Activated naive CD8-positive, alpha-beta T cell treated with anti-CD3 and anti-CD28 coated beads, Interleukin-2, amount 50 U/mL, for 24 hours (primary cell): Measurements from ENCODE around the gene TMEM213.
A peak's percentile ranks its signal among the peaks of the same experiment; 100 is the strongest.
"Not testable (repeated sequence)": the region's sequence is repeated elsewhere in the genome, so short reads cannot be mapped to it uniquely, and the experiment has no call there.

Experiments used
- ATAC-seq: fragments of 150-1000 bp; cut with Tn5 transposase; one replicate; pipeline ENCODE4 v1.10.0; 2021
- DNase-seq: peaks from one replicate; pipeline ENCODE4 v3.0.0; 2021
- H3K27ac Mint-ChIP-seq: one replicate; pipeline ENCODE4 v1.8.0; 2021; ENCODE audit warnings: mild to moderate bottlenecking, mixed read lengths
- H3K27me3 Mint-ChIP-seq: one replicate; pipeline ENCODE4 v1.8.0; 2021; ENCODE audit warnings: mixed read lengths
- H3K36me3 Mint-ChIP-seq: one replicate; pipeline ENCODE4 v1.8.0; 2021; ENCODE audit warnings: low read depth, mixed read lengths
- H3K4me1 Mint-ChIP-seq: one replicate; pipeline ENCODE4 v1.8.0; 2021; ENCODE audit warnings: mixed read lengths
- H3K4me3 Mint-ChIP-seq: one replicate; pipeline ENCODE4 v1.8.0; 2021; ENCODE audit warnings: mild to moderate bottlenecking, moderate library complexity, mixed read lengths
- H3K9me3 Mint-ChIP-seq: one replicate; pipeline ENCODE4 v1.8.0; 2021; ENCODE audit warnings: mixed read lengths

Gene TMEM213

DNA sequence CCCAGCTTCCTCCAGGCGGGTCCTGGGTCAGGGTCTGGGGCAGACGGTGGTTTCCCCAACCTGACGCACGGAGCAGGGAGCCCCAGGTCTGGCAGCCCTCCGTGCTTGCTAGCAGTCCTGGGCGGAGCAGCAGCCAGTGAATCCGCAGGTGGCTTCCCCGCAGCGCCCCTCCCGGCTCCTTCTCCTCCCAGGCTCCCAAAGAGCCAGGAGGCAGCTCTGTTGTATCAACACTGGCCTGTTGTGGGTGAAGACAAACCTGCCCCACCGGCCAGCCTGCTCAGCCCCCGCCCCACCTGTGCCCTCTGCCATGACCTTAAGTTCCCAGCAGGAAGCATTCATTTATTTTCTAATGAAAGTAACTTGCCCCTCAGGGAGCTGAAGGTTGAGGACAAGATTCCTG lies 24.0 kb upstream of the TMEM213 start:
- no peaks in the 10 kb centered on the region for H3K9me3 Mint-ChIP-seq
- peaks cover 2% of the 10 kb centered on the region for H3K4me1 Mint-ChIP-seq
- ATAC-seq (no peak), DNase-seq (no peak)
- no peak overlapping the region for H3K27ac Mint-ChIP-seq
- H3K36me3 Mint-ChIP-seq = no peaks in the 10 kb centered on the region
- H3K4me3 Mint-ChIP-seq = no peak overlapping the region
- no peaks in the 10 kb centered on the region for H3K27me3 Mint-ChIP-seq

DNA sequence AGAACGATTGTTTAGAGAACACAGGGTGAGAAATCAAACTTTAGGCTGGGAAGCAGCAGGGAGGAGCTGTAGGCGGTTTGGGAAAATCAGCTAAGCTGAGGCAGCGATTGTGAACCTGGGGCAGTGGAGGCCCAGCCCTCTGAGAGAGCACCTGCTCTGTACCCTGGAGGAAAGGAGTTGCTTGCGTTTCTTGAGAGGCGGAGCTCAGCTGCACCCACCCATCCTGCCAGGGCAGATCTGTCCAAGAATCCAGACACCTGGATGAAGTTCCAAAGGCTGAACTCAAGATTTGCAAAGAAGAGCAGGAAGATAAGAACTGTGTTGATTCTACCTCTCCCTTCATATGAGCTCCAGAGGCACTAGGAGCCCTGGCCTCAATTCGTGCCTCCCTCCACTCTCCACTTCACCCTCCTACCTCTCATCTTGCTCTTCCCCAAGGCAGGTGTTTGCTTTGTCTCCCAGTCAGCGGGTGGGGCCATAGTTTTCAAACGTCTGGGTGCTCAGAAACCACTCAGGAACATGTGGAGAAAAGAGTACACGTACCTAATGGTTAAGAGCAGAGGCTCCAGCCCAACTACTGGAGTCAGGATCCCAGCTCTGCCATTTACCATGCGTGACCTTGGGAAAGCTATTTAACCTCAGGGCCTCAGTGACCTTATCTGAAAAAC lies 21.5 kb upstream of the TMEM213 start:
- ATAC-seq (no peak), DNase-seq (no peak)
- peaks cover 3% of the 10 kb centered on the region for H3K9me3 Mint-ChIP-seq
- H3K27ac Mint-ChIP-seq = no peak overlapping the region
- H3K27me3 Mint-ChIP-seq = no peaks in the 10 kb centered on the region
- H3K36me3 Mint-ChIP-seq = no peaks in the 10 kb centered on the region
- H3K4me1 Mint-ChIP-seq = no peaks in the 10 kb centered on the region
- H3K4me3 Mint-ChIP-seq = no peak overlapping the region

DNA sequence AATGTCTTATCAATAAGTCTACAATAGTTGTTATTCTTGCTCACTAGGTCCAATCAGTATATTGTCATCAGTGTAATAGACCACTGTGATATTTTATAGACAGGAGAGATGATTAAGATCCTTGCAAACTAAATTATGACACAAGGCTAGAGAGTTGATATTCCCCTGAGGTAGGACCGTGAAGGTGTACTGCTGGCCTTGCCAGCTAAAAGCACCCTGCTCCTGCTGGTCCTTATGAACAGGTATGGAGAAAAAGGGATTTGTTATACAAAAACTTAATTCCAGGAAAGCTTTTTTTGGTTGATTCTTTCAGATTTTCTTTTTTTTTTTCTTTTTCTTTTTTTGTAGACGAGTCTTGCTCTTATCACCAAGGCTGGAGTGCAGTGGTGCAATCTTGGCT lies 16.8 kb upstream of the TMEM213 start:
- no peaks in the 10 kb centered on the region for H3K4me1 Mint-ChIP-seq
- H3K9me3 Mint-ChIP-seq = peaks cover 7% of the 10 kb centered on the region
- DNase-seq = no peak
- no peaks in the 10 kb centered on the region for H3K27me3 Mint-ChIP-seq
- H3K4me3 Mint-ChIP-seq = no peak overlapping the region
- no peak for ATAC-seq
- H3K36me3 Mint-ChIP-seq = no peaks in the 10 kb centered on the region
- H3K27ac Mint-ChIP-seq = no peak overlapping the region

DNA sequence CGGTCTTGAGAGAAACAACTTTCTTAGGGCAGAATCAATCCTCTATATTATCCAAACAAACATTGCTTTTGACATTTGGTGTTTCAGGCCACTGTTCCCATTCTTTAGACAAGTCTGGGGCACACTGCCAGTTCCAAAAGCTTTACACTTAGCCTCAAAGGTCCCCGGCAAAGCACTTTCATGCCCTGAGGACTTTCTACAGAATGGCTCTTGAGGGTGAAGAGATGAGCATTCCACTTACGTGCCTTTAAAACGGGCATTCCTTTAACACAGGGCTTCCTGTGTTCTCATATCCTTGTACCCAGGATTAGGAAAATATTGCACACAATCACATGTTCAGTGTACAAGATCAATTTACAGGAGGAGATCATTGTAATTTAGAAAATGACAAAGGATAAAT lies 13.1 kb upstream of the TMEM213 start:
- no peaks in the 10 kb centered on the region for H3K36me3 Mint-ChIP-seq
- H3K27me3 Mint-ChIP-seq = no peaks in the 10 kb centered on the region
- no peak for ATAC-seq
- no peak overlapping the region for H3K27ac Mint-ChIP-seq
- peaks cover 12% of the 10 kb centered on the region for H3K9me3 Mint-ChIP-seq
- H3K4me1 Mint-ChIP-seq = no peaks in the 10 kb centered on the region
- no peak overlapping the region for H3K4me3 Mint-ChIP-seq
- DNase-seq = no peak

DNA sequence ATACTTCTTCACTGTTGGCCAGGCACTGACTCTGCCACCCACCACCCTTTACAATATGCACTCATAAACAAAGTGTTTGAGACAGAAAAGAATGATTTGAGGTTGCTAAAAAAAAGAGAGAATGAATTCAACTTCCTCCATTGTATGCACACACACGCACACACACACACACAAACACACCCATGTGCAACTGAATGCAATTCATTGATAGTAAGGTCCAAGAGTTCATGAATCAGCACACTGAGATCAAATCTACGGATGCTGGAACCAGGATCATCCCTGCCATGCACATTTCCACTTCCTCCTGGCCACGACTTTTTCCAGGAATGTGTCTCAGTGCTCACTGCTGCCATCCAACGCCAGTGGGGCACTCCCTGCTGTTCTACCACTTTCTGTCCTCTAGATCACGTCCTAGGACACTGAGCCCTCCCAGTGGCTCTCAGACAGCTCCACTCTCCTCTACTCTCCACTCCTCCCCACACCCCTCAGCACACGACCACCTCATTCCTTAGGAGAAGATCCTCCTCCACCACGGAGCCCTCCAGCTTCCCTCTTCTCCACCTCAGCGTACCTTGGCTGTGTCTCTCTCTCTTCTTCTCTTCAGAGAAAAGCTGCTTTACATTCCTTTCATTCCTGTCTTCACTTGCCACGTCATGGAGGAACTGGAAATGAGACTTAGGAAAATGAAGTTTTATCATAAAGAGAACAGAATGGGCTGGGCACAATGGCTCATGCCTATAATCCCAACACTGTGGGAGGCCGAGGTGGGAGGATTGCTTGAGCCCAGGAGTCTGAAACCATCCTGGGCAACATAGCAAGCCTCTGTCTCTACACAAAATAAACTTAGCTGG lies 12.0 kb upstream of the TMEM213 start:
- no peak for DNase-seq
- H3K4me1 Mint-ChIP-seq = no peaks in the 10 kb centered on the region
- H3K27ac Mint-ChIP-seq = no peak overlapping the region
- no peak overlapping the region for H3K4me3 Mint-ChIP-seq
- peaks cover 11% of the 10 kb centered on the region for H3K9me3 Mint-ChIP-seq
- H3K36me3 Mint-ChIP-seq = no peaks in the 10 kb centered on the region
- no peaks in the 10 kb centered on the region for H3K27me3 Mint-ChIP-seq
- no peak for ATAC-seq

DNA sequence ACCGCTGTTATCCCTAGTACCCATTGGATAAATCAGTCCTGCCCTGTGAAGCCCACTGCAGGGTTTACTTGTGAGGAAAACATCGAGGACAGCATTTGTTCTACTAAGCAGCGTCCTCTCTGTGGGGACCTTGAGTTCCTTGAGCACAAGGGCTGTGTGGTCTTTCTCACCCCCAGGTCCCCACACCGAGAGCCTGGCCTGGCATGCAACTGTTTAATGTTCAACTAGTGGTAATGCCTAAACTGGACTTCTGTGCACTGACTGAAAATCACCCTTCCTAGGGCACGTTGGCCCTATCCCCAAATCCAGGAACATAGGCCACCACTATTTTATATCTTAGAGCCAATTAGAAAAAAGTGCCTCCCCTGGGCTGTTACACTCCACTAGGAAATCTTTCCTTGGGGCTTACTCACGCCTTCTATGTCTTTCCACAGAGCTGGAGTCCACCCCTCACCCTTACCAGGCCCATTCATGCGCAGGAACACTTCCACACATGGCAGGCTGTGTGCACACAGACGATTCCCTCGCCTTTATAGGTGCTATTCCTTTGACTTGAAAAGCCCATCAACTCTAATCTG lies 1.7 kb upstream of the TMEM213 start:
- no peaks in the 10 kb centered on the region for H3K9me3 Mint-ChIP-seq
- H3K27ac Mint-ChIP-seq = no peak overlapping the region
- ATAC-seq = no peak
- H3K4me1 Mint-ChIP-seq = no peaks in the 10 kb centered on the region
- no peak overlapping the region for H3K4me3 Mint-ChIP-seq
- H3K36me3 Mint-ChIP-seq = no peaks in the 10 kb centered on the region
- peaks cover 4% of the 10 kb centered on the region for H3K27me3 Mint-ChIP-seq
- DNase-seq = no peak

DNA sequence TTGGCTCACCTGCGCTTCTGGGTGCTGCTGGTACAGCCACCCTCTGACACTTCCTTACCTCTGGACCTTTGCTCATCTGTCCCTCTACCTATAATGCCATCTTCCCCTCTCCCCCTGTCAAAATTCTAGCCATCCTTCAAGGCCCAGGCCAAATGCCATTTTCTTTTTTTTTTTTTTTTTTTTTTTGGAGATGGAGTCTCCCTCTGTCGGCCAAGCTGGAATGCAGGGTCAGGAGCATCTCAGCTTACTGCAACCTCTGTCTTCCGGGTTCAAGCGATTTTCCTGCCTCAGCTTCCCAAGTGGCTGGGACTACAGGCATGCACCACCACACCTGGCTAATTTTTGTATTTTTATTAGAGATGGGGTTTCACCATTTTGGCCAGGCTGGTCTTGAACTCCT lies 748 bp upstream of the TMEM213 start:
- H3K4me1 Mint-ChIP-seq, H3K27me3 Mint-ChIP-seq, DNase-seq, H3K9me3 Mint-ChIP-seq, H3K27ac Mint-ChIP-seq, H3K4me3 Mint-ChIP-seq, H3K36me3 Mint-ChIP-seq, ATAC-seq: not testable (repeated sequence)

DNA sequence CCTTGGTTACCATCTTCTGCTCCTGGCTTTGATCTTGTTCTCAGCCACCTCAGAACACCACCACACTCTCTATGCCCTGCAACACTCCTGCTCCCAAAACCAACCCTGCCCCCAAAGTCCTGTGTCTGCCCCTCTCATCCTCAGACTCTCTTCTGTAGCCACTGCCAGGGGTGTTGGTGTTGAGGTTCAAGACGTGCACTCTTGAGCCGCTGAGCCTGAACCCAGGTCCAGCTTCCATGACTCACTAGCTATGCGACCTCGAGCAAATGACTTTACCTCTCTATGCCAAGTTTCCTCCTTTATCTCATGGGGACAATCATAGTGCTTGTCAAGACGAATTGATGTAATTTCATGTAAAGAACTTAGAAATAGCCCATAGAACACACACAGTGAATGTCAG lies 1.0 kb downstream of the TMEM213 start:
- Mint-ChIP-seq H3K4me1 (no peaks in the 10 kb centered on the region), H3K27me3 (peaks cover 4% of the 10 kb centered on the region), H3K9me3 (no peaks in the 10 kb centered on the region), H3K27ac (no peak overlapping the region), H3K36me3 (no peaks in the 10 kb centered on the region), H3K4me3 (no peak overlapping the region)
- DNase-seq (no peak), ATAC-seq (no peak)

DNA sequence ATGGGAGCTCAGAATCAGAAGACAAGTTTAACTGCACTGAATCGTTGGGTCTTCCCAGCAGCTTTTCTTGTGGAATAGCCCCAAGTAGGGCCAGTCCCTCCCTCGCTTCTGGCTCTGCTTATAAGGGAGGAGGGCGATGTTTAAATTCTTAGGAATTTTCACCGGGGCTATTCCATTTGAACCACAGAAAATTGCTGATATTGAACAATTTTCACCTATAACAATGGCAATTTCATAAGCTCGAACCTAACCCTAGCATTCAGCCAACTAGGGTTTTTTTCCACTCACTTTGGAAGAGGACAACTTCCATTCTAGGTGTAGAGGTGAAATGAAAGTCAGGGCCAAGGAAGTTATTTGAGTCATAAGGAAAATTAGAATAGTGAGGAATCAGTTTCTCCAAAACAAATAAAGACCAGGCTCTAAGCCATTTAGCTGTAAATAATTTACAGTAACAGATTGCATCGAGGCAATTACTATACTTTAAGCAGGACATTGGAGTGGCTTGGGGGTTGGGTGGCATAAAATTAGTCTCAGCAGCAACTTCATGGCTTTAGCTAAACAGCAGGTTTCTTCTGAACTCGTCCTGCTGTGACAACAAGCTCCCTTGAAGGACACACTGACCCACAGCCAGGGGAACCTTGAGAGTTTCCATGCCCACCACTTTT lies 1.7 kb downstream of the TMEM213 start:
- DNase-seq (no peak), ATAC-seq (no peak)
- Mint-ChIP-seq H3K4me1 (no peaks in the 10 kb centered on the region), H3K36me3 (no peaks in the 10 kb centered on the region), H3K27me3 (peaks cover 4% of the 10 kb centered on the region), H3K9me3 (no peaks in the 10 kb centered on the region), H3K27ac (no peak overlapping the region), H3K4me3 (no peak overlapping the region)

DNA sequence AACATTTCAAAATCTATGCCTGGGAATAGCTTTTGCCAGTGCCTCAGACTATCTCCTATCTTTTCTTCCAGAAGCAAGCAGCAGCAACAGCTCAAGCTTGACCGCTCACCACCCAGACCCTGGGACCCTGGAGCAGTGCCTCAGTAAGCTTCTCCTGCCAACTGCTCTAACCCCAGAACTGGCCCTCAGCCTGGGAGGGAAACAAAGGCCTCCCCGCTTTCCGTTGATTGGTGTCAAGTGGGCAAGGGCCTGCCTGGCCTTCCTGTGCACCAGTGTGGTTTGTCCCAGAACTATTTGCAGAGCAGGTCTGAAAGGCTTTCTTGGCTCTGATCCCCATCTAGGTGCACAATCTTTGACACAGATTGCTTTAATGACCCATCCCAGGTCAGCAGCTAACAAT lies 3.5 kb downstream of the TMEM213 start:
- DNase-seq (no peak), ATAC-seq (no peak)
- Mint-ChIP-seq H3K4me1 (no peaks in the 10 kb centered on the region), H3K27me3 (peaks cover 4% of the 10 kb centered on the region), H3K27ac (no peak overlapping the region), H3K9me3 (no peaks in the 10 kb centered on the region), H3K36me3 (no peaks in the 10 kb centered on the region), H3K4me3 (no peak overlapping the region)

DNA sequence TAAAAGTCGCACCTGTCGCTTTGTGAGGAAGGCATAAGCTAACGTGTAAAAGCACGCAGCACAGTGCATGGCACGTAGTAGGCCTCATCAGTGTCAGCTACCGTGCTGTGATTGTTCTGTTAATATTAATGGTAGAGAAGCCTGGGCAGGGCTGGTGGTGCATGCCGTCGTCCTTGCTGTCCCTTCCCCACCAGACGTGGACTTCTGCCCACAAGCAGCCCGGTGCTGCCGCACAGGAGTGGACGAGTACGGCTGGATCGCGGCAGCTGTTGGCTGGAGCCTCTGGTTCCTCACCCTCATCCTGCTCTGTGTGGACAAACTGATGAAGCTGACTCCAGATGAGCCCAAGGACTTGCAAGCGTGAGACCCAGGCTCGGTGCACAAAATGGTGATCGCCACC lies 4.9 kb downstream of the TMEM213 start:
- ATAC-seq = no peak
- no peaks in the 10 kb centered on the region for H3K9me3 Mint-ChIP-seq
- no peaks in the 10 kb centered on the region for H3K4me1 Mint-ChIP-seq
- DNase-seq = no peak
- no peak overlapping the region for H3K27ac Mint-ChIP-seq
- H3K36me3 Mint-ChIP-seq = no peaks in the 10 kb centered on the region
- peaks cover 2% of the 10 kb centered on the region for H3K27me3 Mint-ChIP-seq
- no peak overlapping the region for H3K4me3 Mint-ChIP-seq

DNA sequence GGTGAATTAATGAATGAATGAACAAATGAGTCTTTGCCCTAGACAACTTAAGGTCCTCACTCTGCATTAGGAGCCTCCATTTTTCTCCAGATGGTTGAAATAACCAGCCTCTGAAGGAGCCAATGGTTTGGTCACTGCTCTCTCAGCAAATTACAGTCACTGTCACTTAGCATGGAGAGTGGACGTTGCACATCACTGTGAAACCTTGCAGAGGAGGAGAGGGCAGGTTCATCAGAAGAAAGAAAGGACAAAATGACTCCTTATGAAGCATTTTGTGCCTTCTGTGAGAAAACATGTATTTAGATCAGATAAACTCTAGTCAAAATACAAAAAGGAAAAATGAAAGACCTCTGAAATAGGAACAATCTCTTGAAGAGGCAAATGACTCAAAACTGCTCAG lies 6.8 kb downstream of the TMEM213 start:
- Mint-ChIP-seq H3K27ac (no peak overlapping the region), H3K4me1 (no peaks in the 10 kb centered on the region), H3K27me3 (no peaks in the 10 kb centered on the region), H3K36me3 (no peaks in the 10 kb centered on the region), H3K4me3 (no peak overlapping the region), H3K9me3 (no peaks in the 10 kb centered on the region)
- ATAC-seq = no peak
- no peak for DNase-seq

DNA sequence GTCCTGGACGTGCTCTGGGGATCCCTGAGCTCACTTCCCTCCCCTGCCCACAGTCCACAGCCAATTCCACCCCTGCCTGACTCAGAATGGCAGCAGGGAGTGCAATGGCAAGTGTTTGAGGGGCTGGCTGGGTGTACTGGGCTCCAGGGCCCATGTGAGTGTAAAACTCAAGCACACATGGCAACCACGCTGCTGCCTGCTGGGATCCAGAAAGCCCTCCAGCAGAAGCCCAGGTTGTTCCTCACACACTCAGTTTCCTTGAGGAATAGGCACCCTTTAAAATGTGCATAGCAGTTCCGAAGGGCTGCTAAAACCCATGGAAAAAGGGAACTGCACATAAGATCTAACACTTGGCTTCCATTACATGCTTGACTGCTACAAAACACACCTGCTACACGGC lies 11.6 kb downstream of the TMEM213 start:
- H3K4me3 Mint-ChIP-seq = no peak overlapping the region
- no peaks in the 10 kb centered on the region for H3K9me3 Mint-ChIP-seq
- ATAC-seq = no peak
- H3K27me3 Mint-ChIP-seq = no peaks in the 10 kb centered on the region
- DNase-seq = no peak
- no peak overlapping the region for H3K27ac Mint-ChIP-seq
- H3K4me1 Mint-ChIP-seq = peaks cover 6% of the 10 kb centered on the region
- H3K36me3 Mint-ChIP-seq = no peaks in the 10 kb centered on the region

DNA sequence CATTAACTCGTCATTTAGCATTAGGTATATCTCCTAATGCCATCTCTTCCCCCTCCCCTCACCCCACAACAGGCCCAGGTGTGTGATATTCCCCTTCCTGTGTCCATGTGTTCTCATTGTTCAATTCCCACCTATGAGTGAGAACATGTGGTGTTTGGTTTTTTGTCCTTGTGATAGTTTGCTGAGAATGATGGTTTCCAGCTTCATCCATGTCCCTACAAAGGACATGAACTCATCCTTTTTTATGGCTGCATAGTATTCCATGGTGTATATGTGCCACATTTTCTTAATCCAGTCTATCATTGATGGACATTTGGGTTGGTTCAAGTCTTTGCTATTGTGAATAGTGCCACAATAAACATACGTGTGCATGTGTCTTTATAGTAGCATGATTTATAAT lies 13.5 kb downstream of the TMEM213 start:
- H3K27ac Mint-ChIP-seq, DNase-seq, H3K4me3 Mint-ChIP-seq, H3K9me3 Mint-ChIP-seq, H3K27me3 Mint-ChIP-seq, ATAC-seq, H3K36me3 Mint-ChIP-seq, H3K4me1 Mint-ChIP-seq: not testable (repeated sequence)

DNA sequence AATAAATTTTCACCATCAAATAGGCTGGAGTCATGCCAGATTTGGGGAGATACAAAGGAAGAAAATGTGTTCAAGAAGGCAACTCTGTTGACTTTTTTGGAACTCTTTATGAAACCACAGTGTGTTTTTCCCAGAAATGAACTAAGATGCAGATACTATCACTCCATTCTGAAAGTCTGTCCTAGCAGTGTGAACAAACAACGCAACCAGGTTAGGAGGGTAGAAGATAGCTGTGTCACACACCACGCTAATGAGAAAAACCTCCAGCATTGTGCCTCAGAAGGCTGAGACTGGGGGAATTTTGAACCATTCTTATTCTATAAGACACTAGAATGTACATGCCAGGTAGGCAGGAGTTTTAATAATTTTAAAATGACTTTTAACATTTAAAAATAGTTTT lies 16.2 kb downstream of the TMEM213 start:
- Mint-ChIP-seq H3K4me3 (no peak overlapping the region), H3K4me1 (peaks cover 8% of the 10 kb centered on the region), H3K36me3 (no peaks in the 10 kb centered on the region), H3K27ac (no peak overlapping the region), H3K27me3 (no peaks in the 10 kb centered on the region), H3K9me3 (no peaks in the 10 kb centered on the region)
- DNase-seq (no peak), ATAC-seq (peak; percentile 36)
